Neural crest cell (in vitro differentiated cells): ENCODE measurements around the gene PRKCB. TPM values are rescaled to one million over a fixed set of nuclear protein-coding genes. Genes with fewer than 3 reads are reported as not detected.

Source experiments
- DNase-seq: peaks from one replicate; pipeline ENCODE4 v3.0.0; 2021; ENCODE audit warnings: low read depth, mixed read lengths, low spot score
- H3K27ac Mint-ChIP-seq: one replicate; pipeline ENCODE4 v1.8.0; 2021; ENCODE audit warnings: mild to moderate bottlenecking, mixed read lengths; ENCODE audit not compliant: unreplicated experiment
- H3K27me3 Mint-ChIP-seq: 2 replicates; pipeline ENCODE4 v1.8.0; 2021; ENCODE audit warnings: low read depth, mild to moderate bottlenecking, mixed read lengths
- H3K36me3 Mint-ChIP-seq: 2 replicates; pipeline ENCODE4 v1.8.0; 2021; ENCODE audit warnings: low read depth, mild to moderate bottlenecking, mixed read lengths
- H3K4me1 Mint-ChIP-seq: 2 replicates; pipeline ENCODE4 v1.8.0; 2021; ENCODE audit warnings: mixed read lengths
- H3K4me3 Mint-ChIP-seq: one replicate; pipeline ENCODE4 v1.8.0; 2021; ENCODE audit warnings: mild to moderate bottlenecking, mixed read lengths
- H3K9me3 Mint-ChIP-seq: 2 replicates; pipeline ENCODE4 v1.8.0; 2021; ENCODE audit warnings: mixed read lengths
- CTCF ChIP-seq: fragments of 200-600 bp; sonication (generic); conservative IDR thresholded peaks from 2 replicates; pipeline ENCODE4 v1.5.0; 2021; ENCODE audit warnings: antibody characterized with exemption, mild to moderate bottlenecking
- total RNA-seq: library from RNA; stranded (reverse); gene quantifications from 2 replicates; pipeline ENCODE4 v1.2.1, GENCODE V29; 2021

The PRKCB gene
- total RNA-seq, 1 donor from 2014 or later, result 0.77 TPM

GRCh38 chr16:23999663-24000062 lies 163.9 kb downstream of the PRKCB start:
- Mint-ChIP-seq H3K27me3 (peaks cover 12% of the 10 kb centered on the region), H3K4me3 (no peak overlapping the region), H3K4me1 (no peaks in the 10 kb centered on the region), H3K9me3 (no peaks in the 10 kb centered on the region), H3K36me3 (no peaks in the 10 kb centered on the region), H3K27ac (no peak overlapping the region)
- DNase-seq, result no peak
- no peak for TF ChIP-seq CTCF

- TF ChIP-seq CTCF, result no peak
- no peak overlapping the region for H3K27ac Mint-ChIP-seq
- H3K27me3 Mint-ChIP-seq, result peaks cover 23% of the 10 kb centered on the region
- H3K4me3 Mint-ChIP-seq, result no peak overlapping the region
- H3K36me3 Mint-ChIP-seq, result no peaks in the 10 kb centered on the region
- no peak for DNase-seq
- H3K9me3 Mint-ChIP-seq, result no peaks in the 10 kb centered on the region
- H3K4me1 Mint-ChIP-seq, result no peaks in the 10 kb centered on the region
These were observed 165.9 kb downstream of the PRKCB start for GRCh38 chr16:24001710-24002109.

GRCh38 chr16:24002619-24003018 lies 166.8 kb downstream of the PRKCB start:
- Mint-ChIP-seq H3K27me3 (peaks cover 23% of the 10 kb centered on the region), H3K9me3 (no peaks in the 10 kb centered on the region), H3K36me3 (no peaks in the 10 kb centered on the region), H3K4me3 (no peak overlapping the region), H3K27ac (no peak overlapping the region), H3K4me1 (no peaks in the 10 kb centered on the region)
- no peak for DNase-seq
- TF ChIP-seq CTCF, result no peak

- Mint-ChIP-seq H3K4me1 (no peaks in the 10 kb centered on the region), H3K9me3 (no peaks in the 10 kb centered on the region), H3K36me3 (no peaks in the 10 kb centered on the region), H3K27me3 (peaks cover 30% of the 10 kb centered on the region), H3K27ac (no peak overlapping the region), H3K4me3 (no peak overlapping the region)
- DNase-seq, result no peak
- TF ChIP-seq CTCF, result no peak
These were observed 169.8 kb downstream of the PRKCB start for GRCh38 chr16:24005577-24005976.

GRCh38 chr16:24007391-24007790 lies 171.6 kb downstream of the PRKCB start:
- Mint-ChIP-seq H3K27me3 (peaks cover 31% of the 10 kb centered on the region), H3K36me3 (no peaks in the 10 kb centered on the region), H3K4me1 (no peaks in the 10 kb centered on the region), H3K27ac (no peak overlapping the region), H3K4me3 (no peak overlapping the region), H3K9me3 (no peaks in the 10 kb centered on the region)
- DNase-seq, result no peak
- TF ChIP-seq CTCF, result no peak

GRCh38 chr16:24007934-24008333 lies 172.2 kb downstream of the PRKCB start:
- Mint-ChIP-seq H3K27ac (no peak overlapping the region), H3K27me3 (peaks cover 31% of the 10 kb centered on the region), H3K4me3 (no peak overlapping the region), H3K4me1 (no peaks in the 10 kb centered on the region), H3K9me3 (no peaks in the 10 kb centered on the region), H3K36me3 (no peaks in the 10 kb centered on the region)
- DNase-seq, result no peak
- TF ChIP-seq CTCF, result no peak
